ENCODE results near the gene PCNT.
"Not testable (repeated sequence)": the region's sequence is repeated elsewhere in the genome, so short reads cannot be mapped to it uniquely, and the experiment has no call there.

The PCNT gene

GRCh38 chr21:46307625-46308024 lies 16.3 kb upstream of the PCNT start:
- H3K4me3 ChIP-seq (ENCODE audit: control insufficient read depth, low read depth, low read length): no peak overlapping the region
- no peak for DNase-seq (ENCODE audit: low read depth)
- TF ChIP-seq, protein P1, sequence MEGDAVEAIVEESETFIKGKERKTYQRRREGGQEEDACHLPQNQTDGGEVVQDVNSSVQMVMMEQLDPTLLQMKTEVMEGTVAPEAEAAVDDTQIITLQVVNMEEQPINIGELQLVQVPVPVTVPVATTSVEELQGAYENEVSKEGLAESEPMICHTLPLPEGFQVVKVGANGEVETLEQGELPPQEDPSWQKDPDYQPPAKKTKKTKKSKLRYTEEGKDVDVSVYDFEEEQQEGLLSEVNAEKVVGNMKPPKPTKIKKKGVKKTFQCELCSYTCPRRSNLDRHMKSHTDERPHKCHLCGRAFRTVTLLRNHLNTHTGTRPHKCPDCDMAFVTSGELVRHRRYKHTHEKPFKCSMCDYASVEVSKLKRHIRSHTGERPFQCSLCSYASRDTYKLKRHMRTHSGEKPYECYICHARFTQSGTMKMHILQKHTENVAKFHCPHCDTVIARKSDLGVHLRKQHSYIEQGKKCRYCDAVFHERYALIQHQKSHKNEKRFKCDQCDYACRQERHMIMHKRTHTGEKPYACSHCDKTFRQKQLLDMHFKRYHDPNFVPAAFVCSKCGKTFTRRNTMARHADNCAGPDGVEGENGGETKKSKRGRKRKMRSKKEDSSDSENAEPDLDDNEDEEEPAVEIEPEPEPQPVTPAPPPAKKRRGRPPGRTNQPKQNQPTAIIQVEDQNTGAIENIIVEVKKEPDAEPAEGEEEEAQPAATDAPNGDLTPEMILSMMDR (IDR thresholded peaks at IDR 0.05; ENCODE audit: control insufficient read depth, insufficient read depth, low read depth, low read length, missing control alignments): no peak

GRCh38 chr21:46308431-46308830 lies 15.5 kb upstream of the PCNT start:
- no peak overlapping the region for H3K4me3 ChIP-seq (ENCODE audit: control insufficient read depth, low read depth, low read length)
- TF ChIP-seq, protein P1 (IDR thresholded peaks at IDR 0.05; ENCODE audit: control insufficient read depth, insufficient read depth, low read depth, low read length, missing control alignments): no peak
- no peak for DNase-seq (ENCODE audit: low read depth)

DNA sequence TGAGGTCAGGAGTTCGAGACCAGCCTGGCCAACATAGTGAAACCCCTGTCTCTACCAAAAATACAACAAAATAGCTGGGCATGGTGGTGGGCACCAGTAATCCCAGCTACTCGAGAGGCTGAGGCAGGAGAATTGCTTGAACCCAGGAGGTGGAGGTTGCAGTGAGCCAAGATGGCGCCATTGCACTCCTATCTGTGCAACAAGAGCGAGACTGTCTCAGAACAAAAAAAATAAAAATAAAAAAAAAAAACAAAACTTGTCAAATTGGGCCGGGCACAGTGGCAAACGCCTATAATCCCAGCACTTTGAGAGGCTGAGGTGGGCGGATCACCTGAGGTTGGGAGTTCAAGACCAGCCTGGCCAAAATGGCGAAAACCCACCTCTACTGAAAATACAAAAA lies 13.7 kb upstream of the PCNT start:
- H3K4me3 ChIP-seq (ENCODE audit: control insufficient read depth, low read depth, low read length); DNase-seq (ENCODE audit: low read depth): not testable (repeated sequence)

GRCh38 chr21:46311568-46311967 lies 12.4 kb upstream of the PCNT start:
- H3K4me3 ChIP-seq (ENCODE audit: control insufficient read depth, low read depth, low read length): no peak overlapping the region
- TF ChIP-seq, protein P1 (IDR thresholded peaks at IDR 0.05; ENCODE audit: control insufficient read depth, insufficient read depth, low read depth, low read length, missing control alignments): no peak
- no peak for DNase-seq (ENCODE audit: low read depth)

- H3K4me3 ChIP-seq (ENCODE audit: control insufficient read depth, low read depth, low read length): no peak overlapping the region
- TF ChIP-seq, protein P1 (IDR thresholded peaks at IDR 0.05; ENCODE audit: control insufficient read depth, insufficient read depth, low read depth, low read length, missing control alignments): no peak
- no peak for DNase-seq (ENCODE audit: low read depth)
Measured at GRCh38 chr21:46312949-46313348, 11.0 kb upstream of the PCNT start.

GRCh38 chr21:46314441-46315020 lies 9.4 kb upstream of the PCNT start:
- TF ChIP-seq, protein P1 (IDR thresholded peaks at IDR 0.05; ENCODE audit: control insufficient read depth, insufficient read depth, low read depth, low read length, missing control alignments): no peak
- H3K4me3 ChIP-seq (ENCODE audit: control insufficient read depth, low read depth, low read length): no peak overlapping the region
- DNase-seq (ENCODE audit: low read depth): no peak

DNA sequence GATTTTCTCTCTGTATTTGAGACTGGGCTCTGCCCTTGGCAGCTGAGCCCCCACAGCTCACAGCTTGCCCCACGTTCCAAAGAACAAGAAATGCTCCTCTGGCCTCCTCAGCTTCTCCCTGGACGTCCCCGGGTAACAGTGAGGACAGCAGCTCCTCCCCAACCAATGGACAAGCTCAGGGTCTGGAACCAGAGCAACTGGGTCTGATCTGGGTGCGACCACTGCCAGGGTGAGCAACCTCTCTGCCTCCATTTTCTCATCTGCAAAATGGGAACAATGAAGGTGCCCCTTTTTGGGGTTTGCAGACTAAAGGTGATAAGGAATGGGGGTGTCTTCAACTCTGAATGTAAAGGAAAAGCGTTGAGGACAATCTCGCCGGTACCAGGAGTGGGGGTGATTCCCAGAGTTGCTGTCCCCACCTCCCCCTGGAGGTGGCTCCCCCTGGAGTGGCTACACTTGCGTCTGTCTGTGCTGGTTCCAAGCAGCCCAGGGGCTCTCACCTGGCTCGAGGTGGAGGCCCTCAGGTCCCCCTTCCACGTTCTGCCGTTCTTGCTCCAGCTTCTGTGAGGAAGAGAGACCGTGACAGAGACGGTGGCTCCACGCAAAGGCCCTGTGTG lies 7.1 kb upstream of the PCNT start:
- no peak for DNase-seq (ENCODE audit: low read depth)
- H3K4me3 ChIP-seq (ENCODE audit: control insufficient read depth, low read depth, low read length): no peak overlapping the region
- TF ChIP-seq, protein P1 (IDR thresholded peaks at IDR 0.05; ENCODE audit: control insufficient read depth, insufficient read depth, low read depth, low read length, missing control alignments): no peak

All from AG09309 (cell line).